D721Med (cell line): ENCODE measurements around the gene WFIKKN1.

Experiments used
- DNase-seq: peaks from one replicate; pipeline ENCODE4 v3.0.0; 2011; ENCODE audit warnings: low spot score; ENCODE audit not compliant: insufficient read length
- FAIRE-seq: peaks from 2 replicates; lab custom pipeline; 2011; peaks lifted over from hg19 to GRCh38; lab: Jason Lieb, UNC
- CTCF ChIP-seq: IDR thresholded peaks from 2 replicates; pipeline ENCODE4 v1.5.1; 2012; ENCODE audit warnings: mild to moderate bottlenecking, control low read depth; ENCODE audit not compliant: insufficient read depth; ENCODE audit errors: missing control alignments

The WFIKKN1 gene

GRCh38 chr16:590815-591200 lies 40.0 kb upstream of the WFIKKN1 start:
- no peak for DNase-seq
- no peak for FAIRE-seq
- no peak for TF ChIP-seq CTCF

- TF ChIP-seq CTCF = no peak
- DNase-seq (no peak), FAIRE-seq (no peak)
Measured at GRCh38 chr16:591231-591630, 39.6 kb upstream of the WFIKKN1 start.

GRCh38 chr16:591892-592517 lies 38.8 kb upstream of the WFIKKN1 start:
- DNase-seq = no peak

GRCh38 chr16:592518-593306 lies 38.1 kb upstream of the WFIKKN1 start:
- TF ChIP-seq CTCF = no peak
- DNase-seq (no peak), FAIRE-seq (no peak)

More at GRCh38 chr16:591892-592517, 38.8 kb upstream of the WFIKKN1 start:
- no peak for TF ChIP-seq CTCF
- FAIRE-seq = no peak

- FAIRE-seq = no peak
- DNase-seq = no peak
- no peak for TF ChIP-seq CTCF
Measured at GRCh38 chr16:593406-593805, 37.4 kb upstream of the WFIKKN1 start.

- FAIRE-seq = no peak
- no peak for DNase-seq
- TF ChIP-seq CTCF = no peak
Measured at GRCh38 chr16:593807-594206, 37.0 kb upstream of the WFIKKN1 start.

- DNase-seq = no peak
- no peak for FAIRE-seq
- TF ChIP-seq CTCF = no peak
Measured at GRCh38 chr16:595094-595528, 35.7 kb upstream of the WFIKKN1 start.
